ENCODE results near the gene CD163L1.

DNA sequence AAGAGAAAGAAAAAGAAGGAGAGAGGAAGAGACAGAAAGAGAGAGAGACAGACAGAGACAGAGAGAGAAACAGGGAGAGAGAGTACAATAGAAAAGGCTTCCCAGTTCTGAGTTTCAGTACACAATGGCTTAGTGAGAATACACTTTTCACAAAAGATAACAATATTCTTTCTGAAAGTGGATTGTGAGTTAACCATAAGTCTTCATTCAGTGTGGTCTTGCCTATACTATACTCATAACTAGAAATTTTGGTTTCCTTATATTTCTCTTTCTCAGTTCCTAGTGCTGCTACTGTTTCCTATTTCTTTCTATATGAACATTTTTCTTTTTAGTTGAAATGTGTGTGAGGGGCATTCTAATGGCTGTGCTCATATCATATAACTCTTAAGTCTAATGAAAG, 9.3 kb downstream of the CD163L1 start:
- TF ChIP-seq, protein P1, sequence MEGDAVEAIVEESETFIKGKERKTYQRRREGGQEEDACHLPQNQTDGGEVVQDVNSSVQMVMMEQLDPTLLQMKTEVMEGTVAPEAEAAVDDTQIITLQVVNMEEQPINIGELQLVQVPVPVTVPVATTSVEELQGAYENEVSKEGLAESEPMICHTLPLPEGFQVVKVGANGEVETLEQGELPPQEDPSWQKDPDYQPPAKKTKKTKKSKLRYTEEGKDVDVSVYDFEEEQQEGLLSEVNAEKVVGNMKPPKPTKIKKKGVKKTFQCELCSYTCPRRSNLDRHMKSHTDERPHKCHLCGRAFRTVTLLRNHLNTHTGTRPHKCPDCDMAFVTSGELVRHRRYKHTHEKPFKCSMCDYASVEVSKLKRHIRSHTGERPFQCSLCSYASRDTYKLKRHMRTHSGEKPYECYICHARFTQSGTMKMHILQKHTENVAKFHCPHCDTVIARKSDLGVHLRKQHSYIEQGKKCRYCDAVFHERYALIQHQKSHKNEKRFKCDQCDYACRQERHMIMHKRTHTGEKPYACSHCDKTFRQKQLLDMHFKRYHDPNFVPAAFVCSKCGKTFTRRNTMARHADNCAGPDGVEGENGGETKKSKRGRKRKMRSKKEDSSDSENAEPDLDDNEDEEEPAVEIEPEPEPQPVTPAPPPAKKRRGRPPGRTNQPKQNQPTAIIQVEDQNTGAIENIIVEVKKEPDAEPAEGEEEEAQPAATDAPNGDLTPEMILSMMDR (IDR thresholded peaks at IDR 0.05; ENCODE audit: low read depth, low read length): no peak
- TF ChIP-seq, protein P2, sequence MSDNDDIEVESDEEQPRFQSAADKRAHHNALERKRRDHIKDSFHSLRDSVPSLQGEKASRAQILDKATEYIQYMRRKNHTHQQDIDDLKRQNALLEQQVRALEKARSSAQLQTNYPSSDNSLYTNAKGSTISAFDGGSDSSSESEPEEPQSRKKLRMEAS (IDR thresholded peaks at IDR 0.05; ENCODE audit: low read depth, low read length): no peak
